Nucleus accumbens (tissue), 56 donors: ENCODE data around the gene PBX2.
"Not testable (repeated sequence)": the region's sequence is repeated elsewhere in the genome, so short reads cannot be mapped to it uniquely, and the experiment has no call there.

ENCODE experiments used
- DNase-seq, 56 donors: peaks; one replicate each; lab custom pipeline; 2025; lab: John Stamatoyannopoulos, UW

Gene PBX2

DNA sequence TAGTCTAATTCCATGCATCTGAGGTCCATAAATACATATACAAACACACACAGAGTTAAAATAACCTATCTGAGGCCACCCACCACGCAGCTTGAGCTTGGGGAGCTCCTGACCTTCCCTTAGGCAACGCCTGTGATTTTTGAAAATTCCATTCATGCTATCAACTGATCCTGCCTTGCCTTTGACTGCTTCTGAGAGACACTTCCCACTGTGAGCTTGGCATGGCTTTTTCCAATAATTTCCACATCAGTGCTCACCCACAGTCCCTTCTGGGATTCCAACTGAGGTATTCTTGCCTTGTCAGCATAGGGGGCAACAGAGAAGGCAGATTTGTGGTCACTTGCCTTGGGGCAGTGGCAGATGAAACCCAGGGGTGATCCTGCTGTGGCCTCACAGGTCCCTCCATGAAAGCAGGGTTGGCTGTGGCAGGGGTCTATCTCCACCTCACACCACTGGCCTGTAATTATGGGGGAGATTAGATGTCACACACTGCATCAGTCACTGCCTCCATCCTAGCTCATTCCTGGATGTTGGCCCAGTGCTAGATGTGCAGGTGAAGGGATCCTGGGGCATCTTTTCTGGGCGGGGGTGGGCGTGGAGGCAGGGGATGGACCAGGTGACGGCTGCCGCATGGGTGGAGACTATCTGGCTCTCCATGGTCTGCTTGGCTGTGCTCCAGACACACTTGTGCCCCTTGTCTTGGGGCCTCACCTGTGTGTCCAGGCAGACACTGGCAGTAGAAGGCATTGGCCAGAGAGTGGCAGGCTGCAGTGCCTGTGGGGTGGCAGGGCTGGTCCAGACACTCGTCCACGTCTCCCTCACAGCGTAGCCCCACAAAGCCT is 13.6 kb upstream of the PBX2 start:
- DNase-seq, result no peak

DNA sequence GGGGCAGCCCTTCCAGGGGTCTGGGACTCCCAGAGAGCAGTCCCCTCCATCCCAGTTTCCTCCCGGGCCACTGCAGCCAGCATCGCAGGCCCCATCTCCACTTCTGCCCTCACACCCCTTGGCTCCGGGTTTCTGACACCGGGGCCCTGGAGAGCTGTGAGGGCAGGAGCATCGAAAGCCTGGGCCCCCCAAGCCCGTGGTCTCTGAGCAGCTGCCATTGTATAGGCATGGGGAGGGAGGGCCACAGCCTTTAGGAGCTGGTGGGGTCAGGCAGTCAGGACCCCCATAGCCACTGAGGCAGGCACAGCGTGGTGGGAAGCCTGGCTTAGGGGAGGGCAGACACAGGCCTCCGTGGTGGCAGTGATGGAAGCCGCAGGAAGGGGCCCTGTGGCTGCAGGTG is 12.2 kb upstream of the PBX2 start:
- no peak for DNase-seq

DNA sequence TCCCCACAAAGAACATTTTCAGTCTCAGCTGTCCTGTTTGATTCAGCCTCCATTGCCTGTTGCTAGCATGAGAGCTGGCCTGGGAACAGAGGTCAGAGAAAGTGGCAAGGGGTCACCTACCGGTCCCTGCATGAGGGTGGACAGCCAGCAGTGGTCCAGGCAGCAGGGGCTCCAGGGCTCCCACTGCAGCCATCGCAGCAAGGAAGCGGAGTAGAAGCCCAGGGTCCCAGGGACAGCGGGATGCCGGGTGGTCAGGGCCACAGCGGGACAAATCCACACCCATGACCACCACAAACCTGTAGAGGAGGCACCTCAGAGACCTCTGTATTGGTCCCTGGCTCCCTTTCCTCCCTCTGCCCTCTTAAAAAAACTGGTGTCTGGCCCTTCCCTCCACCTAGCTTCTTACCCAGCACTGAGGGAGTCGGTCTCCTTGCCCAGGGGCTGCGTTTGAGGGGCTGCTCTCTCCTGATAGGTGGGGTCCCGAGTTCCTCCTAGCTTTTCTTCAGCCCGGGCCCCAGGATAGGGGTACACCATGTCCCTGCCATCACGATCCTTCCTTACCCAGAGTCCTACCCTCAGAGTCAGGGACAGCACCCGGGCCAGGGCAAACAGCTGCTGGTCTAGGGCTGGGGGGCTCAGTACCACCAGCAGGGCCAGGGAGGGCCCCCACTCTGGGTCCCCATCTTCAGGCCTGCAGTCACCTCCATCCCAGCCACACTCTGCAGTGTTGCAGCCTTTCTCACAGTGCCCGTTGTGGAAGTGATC is 10.9 kb upstream of the PBX2 start:
- DNase-seq, result no peak

DNA sequence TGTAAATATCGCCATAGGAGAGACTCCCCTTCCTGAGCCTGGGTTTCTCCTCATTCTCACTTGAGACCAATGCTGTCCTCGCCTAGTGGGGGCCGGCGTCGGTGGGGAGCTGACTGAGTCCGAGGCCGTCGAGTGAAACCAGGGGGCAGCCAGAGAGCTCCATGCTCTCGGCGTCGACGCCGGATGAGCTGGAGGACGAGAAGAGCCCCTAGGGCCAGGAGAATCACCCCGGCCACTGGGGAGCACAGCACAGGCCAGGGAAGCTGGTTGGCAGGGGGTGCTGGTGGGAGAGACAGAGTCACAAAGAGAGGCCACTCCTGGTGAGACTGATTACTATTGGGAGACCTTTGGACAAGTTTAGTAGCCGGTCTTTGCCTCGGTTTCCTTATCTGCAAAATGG is 8.9 kb upstream of the PBX2 start:
- DNase-seq, result no peak

DNA sequence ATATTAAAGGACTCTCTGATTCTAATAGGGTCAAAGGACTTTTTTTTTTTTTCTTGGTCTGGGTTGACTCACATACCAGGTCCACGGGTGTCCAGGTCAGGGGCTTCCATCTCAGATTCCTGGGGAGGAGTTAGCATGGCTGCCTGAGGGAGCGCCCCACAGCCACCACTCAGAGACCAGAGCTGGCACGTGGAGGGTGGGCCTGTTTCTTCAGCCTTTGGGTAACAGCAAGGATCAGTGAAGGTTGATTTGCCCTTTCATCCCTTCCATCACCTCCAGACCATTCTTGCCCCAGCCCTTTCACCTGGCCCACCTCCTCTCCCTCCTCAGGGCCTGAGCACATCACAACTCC is 8.3 kb upstream of the PBX2 start:
- DNase-seq, result no peak

DNA sequence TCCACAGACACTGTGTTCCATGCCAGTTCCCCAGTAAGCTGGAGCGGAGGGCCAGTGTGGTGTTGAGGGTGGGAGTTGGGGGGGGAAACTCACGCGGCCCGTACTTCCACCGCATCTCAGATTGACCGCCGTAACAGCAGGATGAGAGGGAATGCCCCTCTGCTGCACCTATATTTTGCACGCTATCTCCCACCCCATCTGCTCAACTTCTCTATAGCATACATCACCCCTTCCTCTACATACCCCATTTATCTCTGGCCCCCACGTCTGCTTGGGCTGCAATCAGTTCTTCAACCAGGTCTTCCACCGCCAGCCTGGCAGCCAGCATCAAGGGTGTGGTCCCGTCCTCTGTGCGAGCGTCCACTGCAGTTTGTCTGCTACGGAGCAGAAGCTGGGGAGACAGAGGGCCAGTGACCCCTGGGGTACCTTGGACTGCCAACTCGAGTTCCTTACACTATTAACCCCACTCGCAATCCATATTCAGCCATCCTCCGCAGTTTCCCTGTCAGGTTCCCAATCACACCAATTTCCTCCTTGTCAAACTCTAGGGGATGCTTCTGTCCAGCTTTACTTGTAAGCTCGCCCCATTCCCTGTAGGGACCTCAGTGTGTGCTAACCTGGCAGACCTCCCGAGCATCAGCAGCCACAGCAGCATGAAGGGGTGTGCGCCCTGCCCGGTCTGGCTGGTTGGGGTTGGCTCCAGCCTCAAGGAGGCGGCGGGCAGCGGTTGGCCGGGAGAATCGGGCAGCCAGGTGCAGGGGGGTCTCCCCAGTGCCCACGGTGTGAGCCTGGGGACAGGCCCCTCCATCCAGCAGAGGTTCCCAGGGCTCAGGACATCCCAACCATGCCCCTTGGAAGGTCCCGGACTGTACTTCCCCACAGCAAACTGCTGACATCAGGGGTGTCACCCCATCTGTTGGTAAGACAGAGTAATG is 6.9 kb upstream of the PBX2 start:
- DNase-seq, result peak in 28 of 56 donors; percentile 21 to 71 (median 50)

DNA sequence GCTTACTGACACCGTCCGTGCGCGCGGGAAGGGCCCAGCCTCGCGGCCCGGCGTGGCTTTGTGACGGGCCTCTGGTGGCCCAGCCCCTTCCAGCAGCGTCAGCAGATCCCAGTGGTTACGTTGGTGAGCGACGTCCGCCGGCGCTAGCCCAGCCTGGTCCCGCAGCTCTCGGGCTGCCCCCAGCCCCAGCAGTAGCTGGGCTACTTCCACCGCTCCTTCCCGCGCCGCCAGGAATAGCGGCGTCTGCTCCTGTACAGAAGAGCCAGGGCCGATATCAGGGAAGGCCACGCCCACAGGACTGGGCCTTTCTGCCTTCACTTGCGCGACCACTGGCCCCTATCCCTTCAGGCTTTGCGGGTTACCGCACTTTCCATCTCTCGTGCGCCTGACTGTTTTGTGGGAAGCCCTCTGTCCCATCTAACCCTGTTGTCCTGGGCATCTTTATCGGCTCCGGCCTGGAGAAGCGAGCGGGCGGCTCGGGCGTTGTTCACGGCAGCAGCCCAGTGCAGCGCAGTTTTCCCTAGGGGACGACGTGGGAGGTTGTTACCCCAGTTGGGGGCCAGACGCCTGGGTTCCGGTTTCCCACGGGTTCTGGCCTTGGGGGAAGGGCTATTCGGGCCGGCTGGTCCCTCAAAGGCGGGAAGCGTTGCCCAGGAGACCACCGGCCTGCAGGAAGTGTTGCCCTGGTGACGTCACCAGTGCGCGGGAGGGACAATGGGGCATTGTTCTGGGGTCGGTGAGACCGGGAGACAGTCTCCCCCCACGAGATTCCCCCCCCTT is 6.1 kb upstream of the PBX2 start:
- DNase-seq, result peak in 55 of 56 donors; percentile 53 to 98 (median 90)

DNA sequence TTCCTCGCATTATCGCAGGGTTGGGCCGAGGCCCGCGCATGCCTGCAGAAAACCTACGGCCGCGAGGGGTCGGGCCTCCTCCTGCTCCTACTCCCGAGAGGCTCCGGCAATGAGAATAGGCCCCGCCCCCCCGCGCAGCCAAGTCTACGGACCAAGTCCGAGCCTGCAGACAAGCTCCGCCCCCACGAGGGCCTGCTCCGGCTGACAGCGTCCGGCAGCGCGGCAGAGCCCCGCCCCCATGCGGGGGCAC is 5.6 kb upstream of the PBX2 start:
- DNase-seq, result peak; percentile 91 to 100 (median 100)

DNA sequence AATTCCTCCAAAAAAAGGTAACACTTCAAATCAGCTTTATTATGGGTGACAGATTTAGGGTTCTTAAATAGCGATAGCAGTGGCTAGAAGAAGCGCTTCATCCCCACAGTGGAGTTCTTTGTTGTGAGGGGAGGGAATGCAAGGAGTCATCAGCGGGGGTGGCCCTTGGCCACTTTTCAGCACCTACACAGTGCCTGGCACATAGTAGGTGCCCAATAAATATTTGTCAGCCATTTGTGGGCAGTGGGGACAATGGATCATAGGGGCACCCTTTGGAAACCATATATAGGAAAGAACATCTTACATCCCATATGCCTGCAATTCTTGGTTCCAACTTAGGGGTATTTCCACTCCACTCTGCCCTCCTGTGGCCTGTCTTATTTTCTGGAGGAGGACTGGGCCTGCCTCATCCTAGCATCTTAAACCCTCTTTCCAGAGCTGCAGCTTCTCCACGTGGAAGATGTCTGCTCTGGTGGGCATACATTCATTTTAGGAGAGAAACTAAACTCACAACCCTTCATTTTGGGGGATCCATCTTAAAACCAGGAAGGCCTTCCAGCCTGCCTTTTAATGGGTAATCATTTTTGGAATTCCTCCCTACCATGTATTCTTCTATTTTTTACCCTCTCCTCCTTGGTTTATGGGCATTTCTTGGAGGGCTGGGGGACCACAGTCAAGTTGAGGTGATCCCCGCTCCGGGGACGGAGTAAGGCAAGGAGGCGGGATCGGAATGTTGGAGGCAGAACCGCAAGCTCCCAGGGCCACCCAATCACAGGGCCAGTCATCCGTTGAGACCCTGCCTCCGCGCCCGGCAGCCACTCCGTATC is 5.0 kb upstream of the PBX2 start:
- peak in 26 of 56 donors; percentile 14 to 71 (median 44) for DNase-seq

DNA sequence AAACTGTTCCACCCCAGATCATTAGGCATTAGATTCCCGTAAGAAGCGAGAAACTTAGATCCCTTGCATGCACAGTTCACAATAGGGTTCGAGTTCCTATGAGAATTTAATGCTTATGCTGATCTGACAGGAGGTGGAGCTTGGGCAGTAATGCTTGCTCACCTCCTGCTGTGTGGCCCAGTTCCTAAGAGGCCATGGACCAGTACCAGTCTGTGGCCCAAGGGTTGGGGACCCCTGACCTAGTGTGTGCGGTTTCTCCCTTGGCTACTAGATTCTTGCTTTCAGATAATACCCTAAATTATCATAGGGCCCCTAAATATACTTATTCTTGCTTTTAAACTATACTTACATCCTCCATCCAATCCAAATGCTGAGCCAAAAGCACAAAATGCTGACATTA is 4.4 kb upstream of the PBX2 start:
- no peak for DNase-seq

DNA sequence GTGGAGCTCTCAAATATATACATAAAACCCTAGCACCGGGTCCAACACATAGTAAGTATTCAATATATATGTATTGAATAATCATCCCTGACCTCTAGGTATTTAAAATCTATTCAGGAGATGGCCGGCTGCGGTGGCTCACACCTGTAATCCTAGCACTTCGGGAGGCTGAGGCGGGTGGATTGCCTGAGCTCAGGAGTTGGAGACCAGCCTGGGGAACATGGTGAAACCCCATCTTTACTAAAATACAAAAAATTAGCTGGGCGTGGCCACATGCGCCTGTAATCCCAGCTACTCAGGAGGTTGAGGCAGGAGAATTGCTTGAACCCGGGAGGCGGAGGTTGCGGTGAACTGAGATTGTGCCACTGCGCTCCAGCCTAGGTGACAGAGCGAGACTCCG is 3.1 kb upstream of the PBX2 start:
- not testable (repeated sequence) for DNase-seq

DNA sequence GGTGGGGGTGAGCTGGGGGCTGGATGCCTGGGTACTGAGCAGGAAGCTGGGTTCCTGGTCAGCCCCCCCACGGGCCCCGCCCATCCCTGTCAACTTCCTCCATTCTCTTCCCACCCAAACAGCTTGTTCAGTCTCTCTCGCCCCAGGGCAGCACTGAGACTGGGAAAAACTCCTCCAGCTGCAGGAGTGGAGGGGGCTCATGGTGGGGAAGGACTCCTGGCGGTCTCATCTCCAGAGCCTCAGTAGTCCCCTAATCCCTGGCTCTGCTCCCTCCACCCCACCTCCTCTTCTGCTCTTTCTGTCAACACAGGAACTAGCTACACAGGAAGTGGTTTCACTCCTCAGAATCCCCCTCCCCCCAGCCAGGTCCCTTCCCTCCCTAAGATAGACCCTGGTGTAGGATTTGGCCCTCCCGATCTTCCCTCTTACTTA is 2.6 kb upstream of the PBX2 start, which contains the start of gene GPSM3:
TSS of gene GPSM3 (minus strand) at position 36 of the 432 bp plus-strand sequence. CDS start 130 bp downstream, outside the sequence.
- DNase-seq, result peak in 2 of 56 donors; percentile 10 to 43

DNA sequence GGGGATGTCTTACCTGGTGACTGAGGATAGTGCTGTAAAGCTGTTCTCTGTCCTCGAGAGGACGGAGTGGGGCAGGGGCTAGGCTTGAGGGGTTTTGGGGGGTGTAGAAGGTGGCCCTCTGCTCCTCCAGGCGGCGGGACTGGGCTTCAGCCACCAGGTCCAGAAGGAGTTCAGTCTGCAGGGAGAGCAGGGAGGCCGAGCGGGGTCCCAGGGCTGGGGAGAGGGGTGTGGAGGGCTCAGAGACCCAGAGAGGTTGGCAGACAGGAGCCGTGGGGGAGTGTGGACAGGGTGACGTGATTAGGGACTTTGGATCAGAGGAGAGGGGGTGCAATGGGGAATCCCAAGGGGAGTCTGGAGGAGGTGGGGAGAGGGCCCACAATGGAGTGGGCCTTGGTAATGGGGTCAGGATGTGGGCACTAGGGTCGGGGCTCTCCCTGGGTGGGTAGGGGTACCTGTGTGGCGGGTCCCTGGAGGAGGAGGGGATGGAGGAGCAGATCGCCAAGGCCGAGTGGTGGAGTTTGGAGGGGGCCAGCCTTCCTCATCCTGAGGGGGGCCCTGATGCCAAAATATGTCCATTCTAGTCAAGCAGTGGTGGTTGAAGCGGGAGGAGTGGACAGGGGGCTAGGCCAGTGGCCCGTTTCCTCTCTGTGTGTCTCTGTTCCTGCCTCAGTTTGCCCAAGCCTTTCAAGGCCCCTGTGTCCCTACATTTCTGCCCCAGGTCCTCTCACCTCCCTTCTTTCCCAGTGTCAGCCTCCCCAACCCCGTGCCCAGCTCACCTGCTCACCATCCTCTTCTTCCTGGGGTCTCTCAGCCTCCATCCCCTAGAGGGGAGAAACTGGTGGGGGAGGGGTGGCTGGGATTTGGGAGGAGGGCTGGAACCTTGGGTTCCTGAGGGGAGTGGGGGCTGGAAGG is 1.9 kb upstream of the PBX2 start:
- no peak for DNase-seq

DNA sequence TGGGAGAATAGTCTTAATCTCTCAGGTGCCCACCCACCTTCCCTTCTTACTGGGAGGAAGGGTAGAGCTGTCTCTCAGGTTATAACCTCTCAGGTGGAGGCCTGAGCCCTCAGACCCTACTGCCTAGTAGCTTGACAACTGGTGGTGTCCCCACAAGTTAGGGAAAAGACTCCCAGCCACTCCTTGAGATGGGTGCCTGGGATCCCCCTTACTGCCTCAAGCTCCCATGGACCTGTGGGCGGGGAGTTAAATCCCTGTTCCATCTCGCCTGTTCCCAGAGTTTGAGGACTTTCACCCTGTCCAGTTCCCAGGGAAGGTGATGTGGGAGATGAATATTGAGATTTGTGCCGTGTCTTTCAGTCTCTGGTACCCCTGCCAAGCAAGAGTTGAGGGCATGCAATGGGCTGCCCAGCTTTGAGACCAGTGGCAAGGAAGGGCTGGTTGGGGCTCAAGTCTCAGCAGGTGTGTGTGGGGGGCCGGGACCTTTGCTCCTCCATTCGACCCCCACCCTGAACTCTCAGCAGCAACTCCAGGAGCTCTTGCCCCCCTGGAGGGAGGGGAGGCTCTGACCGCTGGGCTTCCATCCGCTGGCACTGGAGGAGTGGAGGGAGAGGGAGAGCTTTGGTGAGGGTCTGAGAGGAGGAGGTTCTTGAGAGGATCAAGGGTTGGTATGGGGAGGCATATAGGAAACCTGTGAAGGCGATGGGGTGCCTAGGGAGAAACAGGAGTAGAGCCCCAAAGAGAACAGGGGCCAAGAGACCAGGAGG is 1.1 kb upstream of the PBX2 start:
- no peak for DNase-seq

DNA sequence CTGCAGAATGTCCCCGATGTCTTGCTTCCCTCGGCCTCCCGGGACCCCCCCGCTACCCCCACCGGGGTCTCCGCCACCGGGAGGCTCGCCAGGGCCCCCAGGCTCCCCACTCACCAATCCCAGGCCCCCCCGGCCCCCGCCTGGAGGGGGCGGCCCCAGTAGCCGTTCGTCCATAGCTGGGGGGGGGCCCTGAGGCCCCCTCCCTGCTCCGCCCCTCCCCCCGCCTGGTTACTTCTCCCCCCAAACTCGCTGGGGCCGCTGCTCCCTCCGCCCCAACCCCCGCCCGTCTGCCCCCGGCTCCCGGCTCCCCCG is 304 bp downstream of the PBX2 start:
- peak in 5 of 56 donors; percentile 39 to 76 (median 57) for DNase-seq

DNA sequence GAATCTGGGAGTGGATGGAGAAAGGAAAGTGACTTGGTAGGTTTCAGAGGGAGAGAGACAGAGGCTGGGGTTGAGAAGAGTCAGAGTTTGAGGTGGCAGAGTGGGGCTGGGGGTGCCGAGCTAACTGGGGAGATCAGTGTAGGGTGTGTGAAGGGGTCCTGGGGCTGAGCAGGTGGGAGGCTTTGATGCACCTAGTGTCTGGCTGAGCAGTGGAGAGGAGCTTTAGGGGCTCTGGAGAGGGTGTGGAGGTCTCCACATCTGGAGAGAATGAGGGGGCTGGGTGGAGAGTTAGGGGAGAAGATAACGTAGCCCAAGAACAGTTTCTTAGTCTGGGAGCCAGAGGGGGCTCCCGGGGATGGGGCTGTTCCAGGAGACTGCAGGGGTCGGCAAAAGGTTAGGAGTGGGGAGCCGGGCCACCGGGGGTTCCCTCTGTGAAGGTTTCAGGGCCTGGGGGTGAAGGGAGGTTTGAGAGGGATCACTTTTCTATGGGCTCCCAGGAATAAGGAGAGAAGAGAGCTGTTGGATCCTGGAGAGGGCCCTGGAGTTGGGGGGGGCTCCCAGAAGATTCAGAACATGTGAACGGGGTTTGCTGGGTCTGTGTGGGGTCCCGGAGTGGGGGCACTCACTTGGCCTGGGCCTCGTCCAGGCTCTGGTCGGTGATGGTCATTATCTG is 797 bp downstream of the PBX2 start:
- peak in 3 of 56 donors; percentile 43 to 55 (median 49) for DNase-seq
